GM10847 (cell line): ENCODE data around the gene MMP24.

Experiments used
- POLR2A ChIP-seq: IDR thresholded peaks from 2 replicates; pipeline ENCODE4 v1.6.1; 2011; ENCODE audit not compliant: insufficient read length; ENCODE audit errors: extremely low read depth

MMP24 gene

DNA sequence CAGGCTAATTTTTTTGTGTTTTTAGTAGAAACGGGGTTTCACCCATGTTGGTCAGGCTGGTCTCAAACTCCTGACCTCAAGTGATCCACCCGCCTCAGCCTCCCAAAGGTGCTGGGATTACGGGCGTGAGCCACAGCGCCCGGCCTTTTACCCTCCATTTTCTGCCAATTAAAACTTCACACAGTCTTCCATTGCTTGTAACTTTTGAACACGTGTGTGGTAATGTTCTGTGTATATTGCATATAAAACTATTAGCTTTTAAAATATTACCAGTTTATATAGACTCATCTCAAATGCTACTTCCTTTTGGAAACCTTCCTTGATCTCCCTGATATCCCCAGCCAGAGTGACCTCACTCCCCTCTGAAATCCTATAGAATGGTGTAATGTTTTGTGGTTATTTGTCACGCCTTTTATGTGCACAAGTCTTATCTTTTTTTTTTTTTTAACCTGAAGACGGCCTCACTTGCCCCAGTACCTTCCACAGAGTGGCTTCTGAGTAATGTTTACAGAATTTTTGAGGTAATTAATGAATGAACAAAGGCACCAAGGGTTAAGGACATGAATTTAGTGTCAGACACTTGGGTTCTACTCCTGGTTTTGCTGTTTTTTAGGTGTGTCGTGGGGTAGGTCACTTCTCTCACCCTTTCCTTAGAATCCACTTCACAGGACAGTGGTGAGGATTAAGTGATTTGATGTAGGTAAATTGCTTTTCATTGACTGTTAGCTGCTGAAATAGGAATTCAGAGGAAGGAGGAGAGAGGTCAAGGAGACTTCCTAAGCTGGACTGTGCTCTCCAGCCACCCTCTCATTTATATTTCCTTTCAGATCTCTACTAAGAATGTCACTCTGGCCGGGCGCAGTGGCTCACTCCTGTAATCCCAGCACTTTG, 11.2 kb upstream of the MMP24 start:
- TF ChIP-seq POLR2A, result no peak

DNA sequence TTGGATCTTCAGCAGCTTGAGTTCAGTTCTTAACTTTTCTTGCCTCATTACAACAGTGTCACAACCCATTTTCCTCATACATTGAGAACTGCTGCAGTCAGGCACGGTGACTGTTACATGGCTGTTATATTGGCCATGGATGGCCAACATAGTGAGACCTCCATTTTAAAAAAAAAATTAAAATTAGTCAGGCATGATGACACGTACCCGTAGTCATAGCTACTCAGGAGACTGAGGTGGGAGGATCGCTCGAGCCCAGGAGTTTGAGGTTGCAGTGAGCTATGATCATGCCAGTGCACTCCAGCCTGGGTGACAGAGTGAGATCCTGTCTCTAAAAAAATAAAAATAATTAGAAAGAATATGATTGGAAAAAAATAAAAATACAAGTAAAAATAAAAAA, 9.9 kb upstream of the MMP24 start:
- TF ChIP-seq POLR2A, result no peak

DNA sequence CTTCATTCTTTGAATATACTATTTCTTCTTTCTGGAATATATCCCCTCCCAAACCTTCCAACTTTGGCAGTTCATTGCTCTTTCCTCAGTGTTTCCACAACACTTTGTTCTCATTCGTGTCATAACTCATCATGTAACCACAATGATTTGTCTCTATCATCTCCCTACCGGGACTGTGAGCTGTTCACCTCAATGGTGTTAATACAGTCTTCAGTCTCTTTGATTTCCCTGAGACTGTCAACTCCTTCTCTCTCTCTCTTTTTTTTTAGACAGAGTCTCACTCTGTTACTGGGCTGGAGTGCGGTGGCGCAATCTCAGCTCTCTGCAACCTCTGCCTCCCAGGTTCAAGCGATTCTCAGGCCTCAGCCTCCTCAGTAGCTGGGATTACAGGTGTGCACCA, 2.5 kb upstream of the MMP24 start:
- TF ChIP-seq POLR2A, result no peak

DNA sequence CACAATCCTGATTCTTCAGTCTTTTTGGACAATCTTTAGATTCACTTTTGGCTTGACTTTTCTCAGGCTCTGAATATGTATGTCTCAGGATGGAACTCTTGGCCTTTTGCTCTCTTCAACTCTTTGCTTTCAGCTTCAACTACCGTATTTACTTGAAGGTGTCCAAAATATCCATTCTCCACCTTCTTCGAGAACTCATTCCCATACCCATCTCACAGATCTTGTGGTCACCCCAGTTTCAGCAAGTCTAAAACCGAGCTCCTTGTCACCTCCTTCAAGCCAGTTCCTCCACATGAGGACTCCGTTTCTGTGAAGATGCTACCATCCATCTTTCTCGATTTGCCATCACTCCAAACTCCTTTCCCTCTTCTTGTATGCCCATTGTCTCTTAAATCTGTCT, 2.0 kb upstream of the MMP24 start:
- TF ChIP-seq POLR2A, result no peak

DNA sequence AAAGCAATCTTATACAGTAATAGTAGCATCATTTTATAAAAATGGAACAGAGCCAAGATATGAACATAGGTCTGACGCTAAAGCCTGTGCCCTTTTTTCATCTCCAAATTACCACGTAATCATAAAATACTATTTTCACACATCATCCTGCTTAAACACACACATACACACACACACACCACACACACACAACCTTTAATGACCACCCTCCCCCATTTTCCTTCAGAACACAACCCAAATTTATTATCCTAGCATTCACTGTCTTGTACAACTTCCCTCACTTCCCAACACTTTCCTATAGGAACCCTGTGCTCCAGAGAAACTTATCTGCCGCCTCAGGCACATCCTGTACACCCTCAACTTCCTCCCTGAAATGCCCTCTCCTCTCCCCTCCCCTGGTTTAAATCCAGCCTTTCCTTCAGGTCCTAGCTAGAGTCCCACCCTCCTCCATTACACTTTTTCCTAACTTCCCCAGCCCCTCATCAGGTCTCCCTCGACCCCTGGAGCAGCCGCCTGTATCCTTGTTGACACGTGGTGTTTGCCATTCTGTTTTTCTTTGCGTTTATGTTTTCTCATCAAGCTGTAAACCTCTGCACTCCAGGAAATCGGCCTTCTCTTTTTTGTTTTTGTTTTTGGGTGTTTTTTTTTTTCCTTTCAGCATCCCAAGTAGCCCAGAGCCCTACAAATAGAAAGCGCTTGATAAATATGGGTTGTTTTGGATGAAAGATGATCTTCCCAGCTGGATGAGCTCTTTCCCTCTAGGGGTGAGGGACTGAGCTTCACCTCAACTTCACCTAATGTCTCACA, 968 bp upstream of the MMP24 start:
- TF ChIP-seq POLR2A, result no peak

DNA sequence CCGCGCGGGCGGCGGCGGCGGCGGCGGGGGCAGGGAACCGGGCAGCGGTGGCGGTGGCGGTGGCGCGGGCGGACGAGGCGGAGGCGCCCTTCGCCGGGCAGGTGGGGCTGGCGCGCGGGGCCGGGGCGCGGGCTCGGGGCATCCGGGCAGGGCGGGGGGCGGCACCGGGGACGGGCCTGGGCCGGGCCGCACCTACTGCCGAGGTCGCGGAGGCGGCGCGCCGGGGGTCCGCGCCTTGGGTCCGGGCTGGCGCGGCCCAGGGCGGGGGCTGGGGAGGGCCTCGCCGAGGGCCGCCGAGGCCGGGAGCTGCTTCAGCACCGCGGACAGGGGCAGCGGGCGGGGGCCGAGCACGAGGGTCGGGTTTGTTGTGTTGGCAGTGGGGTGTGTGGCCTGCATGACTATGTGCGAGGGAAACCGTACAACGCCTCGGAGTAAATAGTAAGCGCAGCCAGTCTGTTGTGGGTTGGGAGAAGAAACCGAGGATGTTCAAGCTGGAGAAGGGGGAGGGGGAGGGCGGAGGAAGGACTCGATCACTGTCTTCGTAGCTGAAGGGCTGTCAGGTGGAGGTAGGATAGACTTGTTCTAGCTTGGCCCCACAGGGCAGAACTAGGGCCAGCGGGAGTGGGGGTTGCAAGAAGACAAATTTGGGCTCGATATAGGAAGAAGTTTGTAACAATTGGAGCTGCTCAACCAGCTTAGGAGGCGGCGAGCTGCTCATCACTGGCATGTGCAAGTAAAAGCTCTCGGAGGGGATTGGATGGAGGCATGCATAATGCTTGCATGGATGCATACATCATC, 593 bp downstream of the MMP24 start:
- TF ChIP-seq POLR2A, result no peak

DNA sequence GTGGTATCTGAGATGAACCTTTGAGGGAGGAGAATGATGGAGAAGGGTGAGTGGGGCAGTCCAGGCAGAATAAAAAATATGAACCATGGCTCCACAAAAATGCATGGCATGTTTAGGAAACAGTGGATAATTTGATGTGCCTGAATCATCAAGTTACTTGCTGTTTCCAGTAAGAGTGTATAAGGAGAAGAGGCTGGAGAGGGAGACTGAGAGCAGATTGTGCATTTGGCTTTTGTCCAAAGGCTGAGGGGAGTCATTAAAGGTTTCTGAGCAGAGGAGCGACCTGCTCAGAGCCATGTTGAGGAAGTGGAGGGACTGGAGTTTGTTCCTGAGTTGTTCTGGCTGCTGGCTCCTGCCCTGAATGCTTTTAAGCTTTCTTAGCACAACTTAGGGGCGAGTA, 6.1 kb downstream of the MMP24 start:
- no peak for TF ChIP-seq POLR2A

DNA sequence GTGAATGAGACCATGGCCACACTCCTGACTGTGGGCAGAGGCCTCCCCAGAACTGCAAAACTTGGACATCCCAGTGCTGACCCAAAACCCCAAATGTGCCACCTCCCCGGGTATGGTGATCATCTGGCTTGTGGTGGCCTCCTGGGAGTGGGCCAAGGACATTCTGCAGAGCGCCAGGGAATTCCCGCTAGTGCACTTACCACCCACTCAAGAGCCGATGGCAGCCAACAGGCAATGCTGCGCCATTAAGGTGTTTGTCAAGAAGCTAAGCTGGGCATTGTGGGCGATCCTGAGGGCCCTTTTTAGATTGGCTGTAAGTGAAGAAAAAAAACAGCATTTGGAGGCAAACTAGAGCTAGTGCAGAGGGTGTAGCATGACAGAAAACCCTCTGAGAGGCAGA, 9.4 kb downstream of the MMP24 start:
- no peak for TF ChIP-seq POLR2A

DNA sequence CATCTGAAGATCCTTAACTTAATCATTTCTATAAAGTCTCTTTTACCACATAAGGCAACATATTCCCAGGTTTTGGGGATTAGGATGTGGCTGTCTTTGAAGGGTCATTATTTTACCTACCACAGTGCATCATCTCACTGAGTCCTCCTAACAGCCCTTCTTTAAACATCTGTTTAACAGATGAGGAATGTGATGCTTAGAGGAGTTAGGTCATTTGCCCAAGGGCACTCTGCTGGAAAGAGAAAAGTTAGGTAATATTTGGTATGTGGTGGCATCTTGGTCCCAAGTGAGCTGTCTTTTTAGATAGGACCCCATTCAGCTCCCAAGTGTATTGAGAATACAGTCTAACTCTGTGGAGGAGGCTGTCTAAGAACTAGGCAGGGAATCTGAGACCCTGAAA, 11.0 kb downstream of the MMP24 start:
- no peak for TF ChIP-seq POLR2A

DNA sequence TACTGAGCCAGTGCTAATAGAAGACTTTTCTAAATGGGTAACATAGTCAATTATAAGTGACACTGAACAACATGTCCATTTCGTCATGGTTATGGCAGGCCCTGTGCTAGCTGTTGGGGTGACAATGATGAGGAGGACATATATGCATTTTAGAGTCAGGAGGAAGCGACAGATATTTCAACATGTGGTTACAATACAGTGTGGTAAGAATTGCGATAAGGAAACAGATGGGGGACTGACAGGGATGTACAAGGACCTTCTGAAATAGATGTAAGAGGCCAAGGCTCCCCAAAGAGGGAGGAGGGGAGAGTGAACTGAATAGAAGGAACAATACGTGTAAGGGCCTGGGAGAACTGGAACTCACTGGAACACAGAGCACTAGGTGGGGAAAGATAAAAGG, 11.7 kb downstream of the MMP24 start:
- no peak for TF ChIP-seq POLR2A

DNA sequence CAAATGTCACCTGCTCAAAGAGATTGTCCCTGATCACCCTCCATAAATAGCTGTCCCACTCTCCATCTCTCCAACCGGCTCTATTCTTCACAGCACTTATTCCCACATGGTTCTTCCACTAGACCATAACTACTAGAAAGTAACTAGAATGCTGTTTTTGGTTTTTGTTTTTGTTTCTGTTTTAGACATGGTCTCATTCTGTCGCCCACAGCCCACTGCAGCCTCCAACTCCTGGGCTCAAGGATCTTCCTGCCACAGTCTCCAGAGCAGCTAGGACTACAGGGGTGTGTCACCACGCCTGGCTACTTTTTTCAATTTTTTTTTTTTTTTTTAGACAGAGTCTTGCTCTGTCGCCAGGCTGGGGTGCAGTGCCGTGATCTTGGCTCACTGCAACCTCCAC, 12.2 kb downstream of the MMP24 start:
- TF ChIP-seq POLR2A, result no peak

DNA sequence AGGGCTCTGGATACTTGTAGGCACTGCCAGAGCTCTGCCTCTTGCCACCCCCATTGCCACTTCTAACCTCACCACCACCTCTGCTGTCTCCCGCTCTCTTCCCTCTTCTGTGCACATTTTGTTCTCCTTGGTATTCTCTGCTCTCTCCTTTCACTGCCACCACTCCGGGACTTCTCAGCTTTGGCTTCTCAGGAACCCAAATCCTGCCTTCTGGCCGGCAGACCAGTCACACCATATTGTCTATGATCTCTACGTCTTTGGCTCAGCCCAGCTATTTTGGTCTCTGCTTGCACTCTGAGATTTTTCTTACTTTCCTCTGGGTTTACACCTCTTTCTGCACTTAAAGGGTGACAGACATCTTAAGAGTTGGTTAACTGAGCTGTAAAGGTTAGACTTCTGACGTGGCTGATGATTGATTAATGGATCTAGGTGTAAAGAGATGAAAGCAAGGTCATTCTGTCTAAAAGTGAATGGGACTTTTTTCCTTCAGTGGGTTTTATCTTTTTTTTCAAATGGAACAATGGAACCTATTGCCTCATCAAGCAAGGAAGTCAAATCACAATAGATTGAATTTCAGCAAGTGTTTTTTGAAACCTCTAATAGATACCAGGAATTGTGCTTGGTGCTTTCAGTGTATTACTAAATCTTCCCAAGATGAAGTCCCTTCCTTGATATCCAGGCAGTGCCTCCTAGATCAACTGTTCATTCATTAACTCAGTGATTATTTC, 13.8 kb downstream of the MMP24 start:
- TF ChIP-seq POLR2A, result no peak

DNA sequence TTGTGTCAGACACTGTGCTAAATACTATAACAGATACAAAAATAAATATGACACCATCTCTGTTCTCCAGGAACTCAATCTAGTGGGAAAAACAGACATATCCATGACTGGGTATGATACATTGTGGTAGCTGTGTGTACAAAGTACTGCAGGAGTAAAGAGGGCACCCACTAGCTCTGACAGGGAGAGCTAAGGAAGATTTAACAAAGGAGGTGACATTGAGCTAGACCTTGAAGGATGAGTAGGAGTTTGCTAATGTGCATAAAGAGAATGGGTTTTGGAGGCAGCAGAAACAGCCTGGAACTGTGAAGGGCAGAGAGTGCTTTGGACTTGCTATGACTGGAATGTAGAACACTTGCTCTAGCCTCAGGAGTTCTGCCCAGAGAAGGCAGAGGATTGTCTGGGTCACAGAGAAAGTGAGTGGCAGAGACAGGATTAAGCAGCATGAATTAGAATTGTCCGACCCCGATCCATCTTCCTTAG, 14.4 kb downstream of the MMP24 start:
- no peak for TF ChIP-seq POLR2A

DNA sequence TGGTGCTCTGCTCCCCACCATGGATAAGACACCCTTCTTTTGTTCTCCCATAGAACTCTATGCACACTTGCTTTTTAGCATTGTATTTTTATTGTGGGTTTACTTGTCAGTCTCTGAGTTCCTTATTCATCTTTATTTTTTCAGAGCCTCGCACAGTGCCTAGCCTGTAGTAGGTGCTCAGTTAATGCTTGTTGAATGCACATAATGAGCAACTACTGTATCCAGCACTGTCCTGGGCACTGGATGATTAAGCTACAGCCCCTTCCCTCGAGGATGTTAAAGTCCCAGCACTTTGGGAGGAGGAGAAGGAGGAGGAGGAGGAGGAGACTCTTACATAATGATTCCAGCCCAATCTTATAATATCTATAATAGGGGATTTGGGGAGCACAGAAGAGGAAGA, 16.8 kb downstream of the MMP24 start:
- TF ChIP-seq POLR2A, result no peak

DNA sequence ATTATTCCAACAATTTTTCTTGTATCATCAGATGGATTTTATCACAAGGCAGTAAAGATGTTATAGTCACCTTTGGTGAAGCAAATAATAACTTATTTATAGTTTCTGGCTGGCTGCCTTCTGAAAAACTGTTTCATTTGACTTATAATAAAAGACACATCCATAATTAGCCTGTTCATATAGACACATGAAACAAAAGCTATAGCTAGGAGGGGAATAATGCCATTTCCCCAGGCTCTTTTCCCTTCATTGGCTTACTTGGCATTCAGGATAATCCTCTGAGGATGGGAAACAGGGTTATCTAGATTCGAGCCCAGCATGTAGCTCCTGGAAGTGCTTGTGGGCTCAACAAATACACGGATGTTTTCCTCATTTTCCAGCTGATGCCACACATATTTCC, 17.5 kb downstream of the MMP24 start:
- TF ChIP-seq POLR2A, result no peak
